ENCODE measurements around the gene SENP2. TPM values are rescaled to one million over a fixed set of nuclear protein-coding genes. Genes with fewer than 3 reads are reported as not detected.

SENP2 gene
- total RNA-seq, 3 donors from 2014 or later (not counting 1 experiment from before 2014, with no cell fraction given) = 57.8 to 59.8 (median 58.7) TPM

DNA sequence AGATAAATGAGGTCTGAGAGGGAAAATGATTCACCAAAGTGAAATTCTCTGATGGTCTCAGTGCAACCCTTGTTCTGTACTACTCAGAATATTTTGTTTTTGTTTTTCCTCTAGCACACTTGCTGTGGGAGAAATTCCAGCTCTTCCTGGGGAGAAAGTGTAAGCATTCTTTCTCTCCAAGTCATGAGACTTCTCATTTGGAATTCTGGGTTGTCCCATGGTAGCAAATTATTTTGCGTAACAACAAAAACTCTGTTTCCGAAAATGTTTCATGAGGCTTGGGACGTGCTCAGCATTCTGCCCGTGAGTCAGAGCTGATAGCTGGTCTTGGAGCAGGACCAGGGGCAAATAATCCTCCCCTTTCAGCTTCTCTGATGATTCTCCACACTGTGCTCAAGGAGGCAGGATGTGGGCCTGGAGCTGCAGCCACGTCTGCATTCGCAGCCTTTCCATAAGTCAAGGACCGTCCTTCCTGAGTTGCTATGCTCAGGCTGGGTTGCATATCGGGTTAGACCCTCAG is 70.3 kb downstream of the SENP2 start:
- peaks cover 5% of the 10 kb centered on the region for H3K4me1 ChIP-seq (ENCODE audit: control insufficient read depth, insufficient read depth, low read length)

DNA sequence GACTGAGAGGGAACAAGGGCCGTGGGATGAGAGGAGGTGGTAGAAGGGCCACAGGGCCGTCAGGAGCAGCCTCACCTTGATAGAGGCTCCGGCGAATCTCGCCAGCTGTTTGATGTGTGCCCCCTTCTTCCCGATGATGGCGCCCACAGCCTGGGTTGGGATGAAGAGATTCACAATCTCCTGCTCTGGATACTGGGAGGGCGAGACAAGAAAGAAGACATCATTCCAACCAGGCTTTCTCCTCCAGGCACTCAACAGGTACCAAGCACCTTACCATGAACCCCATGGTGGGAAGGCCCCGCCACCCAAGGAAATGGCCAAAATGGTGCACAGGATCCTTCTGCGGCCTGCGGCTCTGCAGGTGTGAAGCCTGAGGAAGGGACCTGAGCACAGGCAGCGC is 71.1 kb downstream of the SENP2 start:
- no peaks in the 10 kb centered on the region for H3K36me3 ChIP-seq (ENCODE audit: control insufficient read depth, insufficient read depth, low read length)
- H3K4me1 ChIP-seq (ENCODE audit: control insufficient read depth, insufficient read depth, low read length) = peaks cover 13% of the 10 kb centered on the region
- no peak overlapping the region for H3K4me3 Mint-ChIP-seq
- no peak overlapping the region for H3K4me3 ChIP-seq (ENCODE audit: low read length)
- 94% methylated on average over 10 of the region's 12 CpGs for WGBS (ENCODE audit: insufficient coverage)
- ATAC-seq = no peak
- no peak overlapping the region for H3K27ac ChIP-seq (ENCODE audit: low read length)
- no peaks in the 10 kb centered on the region for H3K27me3 Mint-ChIP-seq (ENCODE audit: low read depth in 2 of 2)
- no peaks in the 10 kb centered on the region for H3K27me3 ChIP-seq (ENCODE audit: control insufficient read depth, insufficient read depth, low read length)
- DNase-seq = no peak
- H3K36me3 Mint-ChIP-seq = no peaks in the 10 kb centered on the region
- no peak overlapping the region for H3K27ac Mint-ChIP-seq
- H3K9me3 Mint-ChIP-seq = no peaks in the 10 kb centered on the region
- TF ChIP-seq, protein P1, sequence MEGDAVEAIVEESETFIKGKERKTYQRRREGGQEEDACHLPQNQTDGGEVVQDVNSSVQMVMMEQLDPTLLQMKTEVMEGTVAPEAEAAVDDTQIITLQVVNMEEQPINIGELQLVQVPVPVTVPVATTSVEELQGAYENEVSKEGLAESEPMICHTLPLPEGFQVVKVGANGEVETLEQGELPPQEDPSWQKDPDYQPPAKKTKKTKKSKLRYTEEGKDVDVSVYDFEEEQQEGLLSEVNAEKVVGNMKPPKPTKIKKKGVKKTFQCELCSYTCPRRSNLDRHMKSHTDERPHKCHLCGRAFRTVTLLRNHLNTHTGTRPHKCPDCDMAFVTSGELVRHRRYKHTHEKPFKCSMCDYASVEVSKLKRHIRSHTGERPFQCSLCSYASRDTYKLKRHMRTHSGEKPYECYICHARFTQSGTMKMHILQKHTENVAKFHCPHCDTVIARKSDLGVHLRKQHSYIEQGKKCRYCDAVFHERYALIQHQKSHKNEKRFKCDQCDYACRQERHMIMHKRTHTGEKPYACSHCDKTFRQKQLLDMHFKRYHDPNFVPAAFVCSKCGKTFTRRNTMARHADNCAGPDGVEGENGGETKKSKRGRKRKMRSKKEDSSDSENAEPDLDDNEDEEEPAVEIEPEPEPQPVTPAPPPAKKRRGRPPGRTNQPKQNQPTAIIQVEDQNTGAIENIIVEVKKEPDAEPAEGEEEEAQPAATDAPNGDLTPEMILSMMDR (IDR thresholded peaks at IDR 0.05) = no peak
- peaks cover 20 to 37% of the 10 kb centered on the region in 2 donors for H3K4me1 Mint-ChIP-seq
- H3K9me3 ChIP-seq (ENCODE audit: control insufficient read depth, insufficient read depth, low read length) = no peaks in the 10 kb centered on the region
- intact Hi-C loops (cut with micrococcal nuclease) = no loop called here

More for the DNA sequence above, 70.3 kb downstream of the SENP2 start:
- Mint-ChIP-seq H3K27me3 (ENCODE audit: low read depth in 2 of 2) (no peaks in the 10 kb centered on the region), H3K4me3 (no peak overlapping the region), H3K27ac (no peak overlapping the region), H3K9me3 (no peaks in the 10 kb centered on the region), H3K36me3 (no peaks in the 10 kb centered on the region), H3K4me1 (peaks cover 12 to 30% of the 10 kb centered on the region in 2 donors)
- 93% methylated on average over 8 of the region's 8 CpGs for WGBS (ENCODE audit: insufficient coverage)
- H3K4me3 ChIP-seq (ENCODE audit: low read length) = no peak overlapping the region
- DNase-seq (no peak), ATAC-seq (no peak)
- intact Hi-C loops (cut with micrococcal nuclease) = no loop called here
- TF ChIP-seq, protein P1 (IDR thresholded peaks at IDR 0.05) = no peak
- H3K27me3 ChIP-seq (ENCODE audit: control insufficient read depth, insufficient read depth, low read length) = no peaks in the 10 kb centered on the region
- H3K27ac ChIP-seq (ENCODE audit: low read length) = no peak overlapping the region
- H3K9me3 ChIP-seq (ENCODE audit: control insufficient read depth, insufficient read depth, low read length) = no peaks in the 10 kb centered on the region
- H3K36me3 ChIP-seq (ENCODE audit: control insufficient read depth, insufficient read depth, low read length) = no peaks in the 10 kb centered on the region

DNA sequence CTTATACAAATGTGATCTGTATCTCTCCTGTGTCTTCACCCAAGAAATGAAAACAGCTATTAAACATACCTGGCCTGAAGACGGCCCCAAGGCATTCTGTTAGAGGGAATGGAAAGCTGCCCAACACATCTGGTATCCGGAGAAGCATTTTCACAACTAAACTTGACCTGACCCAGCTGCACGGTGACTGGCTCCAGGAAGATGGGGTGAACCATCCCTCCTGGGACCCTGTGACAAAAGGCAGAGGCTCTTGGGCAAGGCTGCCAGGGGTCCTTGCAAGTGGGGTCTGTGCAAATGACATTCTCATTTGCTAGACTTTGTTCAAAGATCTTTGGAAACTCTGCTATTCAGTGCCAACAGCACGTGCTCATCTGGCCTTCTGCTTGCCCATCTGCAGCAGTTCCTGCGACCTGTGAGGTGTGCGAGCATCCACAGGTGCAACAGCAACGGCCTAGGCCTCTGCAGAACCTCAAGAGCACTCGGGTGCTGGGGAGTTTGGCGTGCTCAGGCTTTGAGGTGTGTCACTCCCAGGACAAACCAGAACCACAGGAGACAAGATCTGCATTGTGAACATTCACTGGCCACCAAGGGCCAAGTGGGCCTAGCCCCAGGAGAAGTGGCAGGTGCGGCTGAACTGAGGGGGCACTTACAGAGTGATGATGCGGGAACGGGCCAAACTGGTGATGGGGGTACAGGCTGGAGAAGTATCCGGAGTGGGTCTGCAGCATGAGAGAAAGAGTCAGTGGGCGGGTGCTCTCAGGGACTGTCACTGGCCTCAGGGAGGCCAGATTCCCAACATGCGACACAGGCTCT is 71.8 kb downstream of the SENP2 start:
- H3K4me1 Mint-ChIP-seq = peaks cover 20 to 35% of the 10 kb centered on the region in 2 donors
- WGBS (ENCODE audit: insufficient coverage) = 88% methylated on average over 15 of the region's 15 CpGs
- H3K4me3 Mint-ChIP-seq = no peak overlapping the region
- peaks cover 17% of the 10 kb centered on the region for H3K4me1 ChIP-seq (ENCODE audit: control insufficient read depth, insufficient read depth, low read length)
- H3K36me3 ChIP-seq (ENCODE audit: control insufficient read depth, insufficient read depth, low read length) = no peaks in the 10 kb centered on the region
- H3K27me3 Mint-ChIP-seq (ENCODE audit: low read depth in 2 of 2) = no peaks in the 10 kb centered on the region
- no peak for DNase-seq
- intact Hi-C loops (cut with micrococcal nuclease) = no loop called here
- no peaks in the 10 kb centered on the region for H3K27me3 ChIP-seq (ENCODE audit: control insufficient read depth, insufficient read depth, low read length)
- no peaks in the 10 kb centered on the region for H3K9me3 Mint-ChIP-seq
- no peak overlapping the region for H3K27ac ChIP-seq (ENCODE audit: low read length)
- H3K36me3 Mint-ChIP-seq = no peaks in the 10 kb centered on the region
- H3K9me3 ChIP-seq (ENCODE audit: control insufficient read depth, insufficient read depth, low read length) = no peaks in the 10 kb centered on the region
- no peak for ATAC-seq
- H3K4me3 ChIP-seq (ENCODE audit: low read length) = no peak overlapping the region
- TF ChIP-seq, protein P1 (IDR thresholded peaks at IDR 0.05) = no peak
- no peak overlapping the region for H3K27ac Mint-ChIP-seq

Measured in natural killer cell (primary cell).